ENCODE data around the gene UROC1. TPM values are rescaled to one million over a fixed set of nuclear protein-coding genes. Genes with fewer than 3 reads are reported as not detected.

Gene UROC1
- total RNA-seq, 4 donors from 2014 or later: not detected

DNA sequence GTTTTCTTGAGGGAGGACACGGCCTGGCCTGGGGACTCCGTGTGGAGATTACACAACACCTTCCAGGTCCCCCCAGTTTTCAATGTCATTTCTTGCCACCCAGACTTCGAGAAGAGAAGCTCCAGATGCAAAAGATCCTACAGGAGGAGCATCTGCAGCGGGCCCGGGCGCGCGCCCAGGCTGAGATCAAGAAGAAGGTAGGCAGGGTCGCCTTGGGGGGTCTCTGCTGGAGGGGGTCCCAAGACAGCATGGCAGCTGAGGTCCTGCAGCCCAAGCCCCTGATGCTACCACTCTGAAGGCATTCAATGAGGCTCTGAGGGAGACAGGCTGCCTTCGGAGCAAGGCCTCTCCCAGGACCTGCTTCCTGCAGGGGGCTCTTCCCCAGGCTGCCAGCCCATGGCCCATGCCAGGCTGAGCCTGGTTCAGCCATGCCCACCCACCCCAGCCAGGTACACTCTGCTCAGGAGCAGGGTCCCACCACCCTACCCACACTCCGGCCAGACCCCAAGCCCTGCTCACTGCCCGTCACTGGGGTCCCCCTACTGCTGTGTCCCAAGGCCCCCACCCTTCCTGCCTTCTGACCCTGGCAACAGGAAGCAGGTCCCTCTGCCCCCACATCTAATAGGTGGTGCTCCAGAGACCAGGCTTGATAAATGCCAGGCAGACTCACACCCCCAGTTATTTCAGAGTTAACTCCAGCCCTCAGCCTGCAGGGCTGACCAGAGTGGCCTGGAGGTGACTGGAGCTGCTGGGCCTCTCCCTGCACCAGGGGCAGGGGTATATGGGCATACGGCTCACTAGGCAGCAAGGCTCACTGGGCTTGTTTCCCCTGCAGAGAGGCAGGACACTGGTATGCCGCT, 81.9 kb downstream of the UROC1 start:
- DNase-seq (ENCODE audit: low spot score in 2 of 2): no peak
- TF ChIP-seq, protein P1, sequence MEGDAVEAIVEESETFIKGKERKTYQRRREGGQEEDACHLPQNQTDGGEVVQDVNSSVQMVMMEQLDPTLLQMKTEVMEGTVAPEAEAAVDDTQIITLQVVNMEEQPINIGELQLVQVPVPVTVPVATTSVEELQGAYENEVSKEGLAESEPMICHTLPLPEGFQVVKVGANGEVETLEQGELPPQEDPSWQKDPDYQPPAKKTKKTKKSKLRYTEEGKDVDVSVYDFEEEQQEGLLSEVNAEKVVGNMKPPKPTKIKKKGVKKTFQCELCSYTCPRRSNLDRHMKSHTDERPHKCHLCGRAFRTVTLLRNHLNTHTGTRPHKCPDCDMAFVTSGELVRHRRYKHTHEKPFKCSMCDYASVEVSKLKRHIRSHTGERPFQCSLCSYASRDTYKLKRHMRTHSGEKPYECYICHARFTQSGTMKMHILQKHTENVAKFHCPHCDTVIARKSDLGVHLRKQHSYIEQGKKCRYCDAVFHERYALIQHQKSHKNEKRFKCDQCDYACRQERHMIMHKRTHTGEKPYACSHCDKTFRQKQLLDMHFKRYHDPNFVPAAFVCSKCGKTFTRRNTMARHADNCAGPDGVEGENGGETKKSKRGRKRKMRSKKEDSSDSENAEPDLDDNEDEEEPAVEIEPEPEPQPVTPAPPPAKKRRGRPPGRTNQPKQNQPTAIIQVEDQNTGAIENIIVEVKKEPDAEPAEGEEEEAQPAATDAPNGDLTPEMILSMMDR (IDR thresholded peaks at IDR 0.05): no peak
- no peak for TF ChIP-seq EP300 (IDR thresholded peaks at IDR 0.05)
- TF ChIP-seq POLR2A (IDR thresholded peaks at IDR 0.05): no peak

DNA sequence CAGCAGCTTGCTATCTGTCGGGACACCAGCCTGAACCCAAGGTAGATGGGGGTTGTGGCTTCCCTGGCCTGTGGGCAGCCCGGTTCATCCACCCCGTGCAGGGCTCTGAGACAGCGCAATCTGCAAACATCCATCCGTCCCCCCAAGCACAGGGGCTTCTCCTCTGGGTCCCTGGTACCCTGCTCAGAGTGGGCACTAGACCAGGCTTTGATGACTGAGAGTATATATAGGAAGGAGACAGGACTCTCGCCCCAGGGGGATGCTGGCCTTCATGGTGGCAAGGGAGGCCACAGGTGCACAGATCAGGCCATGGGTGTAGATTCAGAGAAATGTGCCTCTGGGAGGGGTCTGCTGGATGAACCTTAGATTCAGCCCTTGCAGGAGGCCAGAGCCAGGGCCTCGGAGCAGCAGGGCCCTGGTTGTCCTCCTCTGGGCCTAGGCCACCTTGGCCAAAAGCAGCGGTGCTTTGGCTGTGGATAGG, 82.6 kb downstream of the UROC1 start:
- H3K36me3 ChIP-seq: peaks cover 0 to 84% (median 0%) of the 10 kb centered on the region in 3 donors
- WGBS, 2 donors: 86 to 92% methylated on average over 5 to 7 of the region's 8 CpGs

More for the DNA sequence above, 81.9 kb downstream of the UROC1 start:
- Histone ChIP-seq H3K4me3 (no peak overlapping the region), H3K9me3 (peaks cover 0 to 8% (median 0%) of the 10 kb centered on the region in 4 donors), H3K27ac (no peak overlapping the region), H3K4me1 (no peaks in the 10 kb centered on the region), H3K36me3 (peaks cover 0 to 90% (median 0%) of the 10 kb centered on the region in 3 donors), H3K27me3 (no peaks in the 10 kb centered on the region)
- WGBS, 2 donors: 89 to 93% methylated on average over 13 to 14 of the region's 14 CpGs

DNA sequence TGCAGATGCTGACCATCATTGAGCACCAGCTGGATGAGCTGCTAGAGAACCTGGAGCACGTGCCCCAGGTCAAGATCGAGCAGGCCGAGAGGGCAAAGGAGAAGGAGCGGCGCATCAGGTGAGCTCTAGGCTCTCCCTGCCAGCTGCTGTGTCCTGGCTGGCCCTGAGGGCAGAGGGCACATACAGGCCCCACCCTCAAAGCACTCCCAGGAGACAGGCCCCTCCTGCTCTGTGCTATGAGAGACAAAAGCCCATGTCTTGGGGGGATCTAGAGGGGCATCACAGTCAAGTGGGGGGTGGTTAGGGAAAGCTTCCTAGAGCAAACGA, 83.3 kb downstream of the UROC1 start:
- Histone ChIP-seq H3K9me3 (peaks cover 0 to 16% (median 0%) of the 10 kb centered on the region in 4 donors), H3K36me3 (peaks cover 0 to 76% (median 0%) of the 10 kb centered on the region in 3 donors), H3K27ac (no peak overlapping the region), H3K4me1 (no peaks in the 10 kb centered on the region), H3K27me3 (no peaks in the 10 kb centered on the region), H3K4me3 (no peak overlapping the region)
- WGBS, 2 donors: 83 to 91% methylated on average over 6 of the region's 6 CpGs
- TF ChIP-seq POLR2A (IDR thresholded peaks at IDR 0.05) (no peak), EP300 (IDR thresholded peaks at IDR 0.05) (no peak)
- TF ChIP-seq, protein P1 (IDR thresholded peaks at IDR 0.05): no peak
- DNase-seq (ENCODE audit: low spot score in 2 of 2): no peak

More for the DNA sequence above, 82.6 kb downstream of the UROC1 start:
- H3K4me3 ChIP-seq: no peak overlapping the region
- H3K4me1 ChIP-seq: no peaks in the 10 kb centered on the region
- H3K9me3 ChIP-seq: peaks cover 0 to 12% (median 0%) of the 10 kb centered on the region in 4 donors
- H3K27ac ChIP-seq: no peak overlapping the region
- DNase-seq (ENCODE audit: low spot score in 2 of 2): no peak
- TF ChIP-seq POLR2A (IDR thresholded peaks at IDR 0.05) (no peak), EP300 (IDR thresholded peaks at IDR 0.05) (no peak)
- TF ChIP-seq, protein P1 (IDR thresholded peaks at IDR 0.05): no peak
- no peaks in the 10 kb centered on the region for H3K27me3 ChIP-seq

DNA sequence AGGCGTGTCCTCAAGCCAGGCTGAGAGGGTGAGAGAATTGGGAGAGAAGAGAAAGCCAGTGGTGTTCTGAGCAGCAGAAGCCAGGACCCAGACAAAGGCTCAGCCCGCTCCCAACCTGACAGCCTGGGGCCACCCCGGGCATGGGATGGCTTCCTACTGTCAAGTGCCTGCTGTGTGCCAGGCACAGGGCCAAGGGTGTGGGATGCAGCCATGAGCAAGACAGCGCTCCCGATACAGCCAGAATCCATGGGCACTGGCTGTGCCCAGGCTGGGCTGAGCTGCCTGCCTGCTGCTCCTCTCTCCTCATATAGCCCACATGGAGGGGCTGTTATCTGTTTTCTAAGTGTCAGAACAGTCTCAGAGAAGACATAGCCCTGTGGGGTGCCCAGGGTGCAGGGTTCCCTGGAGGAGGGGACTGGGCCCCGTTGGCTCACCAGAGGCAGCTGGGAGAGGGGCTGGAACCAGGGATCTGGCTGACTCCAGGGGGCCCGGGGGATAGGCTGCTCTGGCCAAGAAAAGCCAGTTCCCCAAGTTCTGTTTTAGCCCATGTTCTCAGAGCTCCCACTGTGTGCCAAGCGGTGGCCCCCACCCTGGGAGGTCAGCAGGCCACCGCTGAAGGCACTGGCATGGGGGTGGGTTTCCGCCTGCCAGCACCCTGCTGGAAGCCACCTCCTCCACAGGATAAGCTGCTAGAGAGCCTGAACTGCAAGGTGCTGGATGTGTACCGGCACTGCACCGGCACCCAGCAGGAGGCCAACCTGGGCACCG, 83.9 kb downstream of the UROC1 start:
- H3K36me3 ChIP-seq: peaks cover 0 to 71% (median 0%) of the 10 kb centered on the region in 3 donors
- DNase-seq (ENCODE audit: low spot score in 2 of 2): no peak

More for the DNA sequence above, 83.9 kb downstream of the UROC1 start:
- WGBS, 2 donors: 83 to 85% methylated on average over 10 to 13 of the region's 13 CpGs
- no peaks in the 10 kb centered on the region for H3K4me1 ChIP-seq
- no peak overlapping the region for H3K27ac ChIP-seq
- peaks cover 0 to 21% (median 0%) of the 10 kb centered on the region in 4 donors for H3K9me3 ChIP-seq
- H3K4me3 ChIP-seq: no peak overlapping the region
- TF ChIP-seq, protein P1 (IDR thresholded peaks at IDR 0.05): no peak
- TF ChIP-seq EP300 (IDR thresholded peaks at IDR 0.05) (no peak), POLR2A (IDR thresholded peaks at IDR 0.05) (no peak)
- no peaks in the 10 kb centered on the region for H3K27me3 ChIP-seq
